GM23248 (cell line): ENCODE data around the gene HCN2. TPM values are rescaled to one million over a fixed set of nuclear protein-coding genes. Genes with fewer than 3 reads are reported as not detected.
A peak's percentile ranks its signal among the peaks of the same experiment; 100 is the strongest.

Experiments used
- DNase-seq: peaks from one replicate; pipeline ENCODE4 v3.0.0-alpha.2; 2015
- H2AFZ ChIP-seq: fragments of 200-600 bp; sonication (generic); 2 replicates; pipeline ENCODE4 v1.6.1; 2016; ENCODE audit warnings: antibody characterized with exemption
- H3F3A ChIP-seq: fragments of 200-600 bp; sonication (generic); 2 replicates; pipeline ENCODE4 v1.6.1; 2016; ENCODE audit warnings: mild to moderate bottlenecking, antibody characterized with exemption, mixed run types; ENCODE audit not compliant: insufficient read depth
- H3K27ac ChIP-seq: fragments of 200-600 bp; sonication (generic); 2 replicates; pipeline ENCODE4 v1.5.1; 2016; ENCODE audit warnings: mild to moderate bottlenecking
- H3K27me3 ChIP-seq: fragments of 200-600 bp; sonication (generic); replicated peaks from 2 replicates; pipeline ENCODE4 v1.6.1; 2016; ENCODE audit warnings: mild to moderate bottlenecking; ENCODE audit not compliant: insufficient read depth
- H3K36me3 ChIP-seq: fragments of 200-600 bp; sonication (generic); 2 replicates; pipeline ENCODE4 v1.6.1; 2016; ENCODE audit warnings: low read depth, mild to moderate bottlenecking
- H3K4me1 ChIP-seq: fragments of 200-600 bp; sonication (generic); 2 replicates; pipeline ENCODE4 v1.6.1; 2016; ENCODE audit warnings: mild to moderate bottlenecking; ENCODE audit not compliant: insufficient read depth
- H3K4me2 ChIP-seq: fragments of 200-600 bp; sonication (generic); one replicate; pipeline ENCODE4 v1.6.1; 2016; ENCODE audit warnings: mild to moderate bottlenecking; ENCODE audit not compliant: unreplicated experiment
- H3K4me3 ChIP-seq: fragments of 200-600 bp; sonication (generic); 2 replicates; pipeline ENCODE4 v1.5.1; 2016; ENCODE audit warnings: mild to moderate bottlenecking
- H3K79me2 ChIP-seq: fragments of 200-600 bp; sonication (generic); 2 replicates; pipeline ENCODE4 v1.6.1; 2016; ENCODE audit warnings: mild to moderate bottlenecking; ENCODE audit not compliant: insufficient read depth
- H3K9ac ChIP-seq: fragments of 200-600 bp; sonication (generic); 2 replicates; pipeline ENCODE4 v1.6.1; 2016; ENCODE audit warnings: mild to moderate bottlenecking
- H3K9me2 ChIP-seq: fragments of 200-600 bp; sonication (generic); 2 replicates; pipeline ENCODE4 v1.6.1; 2016; ENCODE audit warnings: mixed run types, mild to moderate bottlenecking, moderate library complexity; ENCODE audit not compliant: insufficient read depth
- H3K9me3 ChIP-seq: fragments of 200-600 bp; sonication (generic); one replicate; pipeline ENCODE4 v1.6.1; 2017; ENCODE audit warnings: low read depth
- H4K20me1 ChIP-seq: fragments of 200-600 bp; sonication (generic); 2 replicates; pipeline ENCODE4 v1.6.0; 2016; ENCODE audit not compliant: insufficient read depth
- EZH2 ChIP-seq: fragments of 200-600 bp; sonication (generic); IDR thresholded peaks from 2 replicates; pipeline ENCODE4 v1.6.1; 2018; ENCODE audit warnings: antibody characterized with exemption, mild to moderate bottlenecking; ENCODE audit not compliant: insufficient read depth, poor library complexity, severe bottlenecking
- EZH2phosphoT487 ChIP-seq: fragments of 200-600 bp; sonication (generic); IDR thresholded peaks from 2 replicates; pipeline ENCODE4 v1.6.1; 2018; ENCODE audit warnings: antibody characterized with exemption, moderate library complexity, mild to moderate bottlenecking, low read depth; ENCODE audit not compliant: insufficient read depth
- WGBS, 2 experiments: methylation state at CpG; one replicate each; pipeline ENCODE4 v1.1.6; 2015 to 2017; ENCODE audit warnings: low lambda C conversion rate in 2 of 2, low coverage in 1 of 2; ENCODE audit errors: missing lambda C conversion rate in 2 of 2; 5-methylcytosine and 5-hydroxymethylcytosine counted together
- in situ Hi-C: fragments of 300-500 bp; cut with MboI; formaldehyde crosslinking; loops from 2 replicates; pipeline ENCODE4 v1.15.0; 2020
- polyA plus RNA-seq: library from polyadenylated mRNA; unstranded; fragments of >200 nt; fragmentation: Nextera tagmentation; extraction: Ambion mirVana; gene quantifications from 2 replicates; pipeline ENCODE4 v1.2.1, GENCODE V29; 2016
- total RNA-seq: library from RNA; depleted of rRNA; stranded (reverse); fragments of >200 nt; shearing (Covaris generic); gene quantifications from 2 replicates; pipeline ENCODE4 v1.2.3, GENCODE V29; 2014

HCN2 gene
- total and polyA plus RNA-seq, 2 experiments from 2014 or later = 0.14 to 3.1 TPM

DNA sequence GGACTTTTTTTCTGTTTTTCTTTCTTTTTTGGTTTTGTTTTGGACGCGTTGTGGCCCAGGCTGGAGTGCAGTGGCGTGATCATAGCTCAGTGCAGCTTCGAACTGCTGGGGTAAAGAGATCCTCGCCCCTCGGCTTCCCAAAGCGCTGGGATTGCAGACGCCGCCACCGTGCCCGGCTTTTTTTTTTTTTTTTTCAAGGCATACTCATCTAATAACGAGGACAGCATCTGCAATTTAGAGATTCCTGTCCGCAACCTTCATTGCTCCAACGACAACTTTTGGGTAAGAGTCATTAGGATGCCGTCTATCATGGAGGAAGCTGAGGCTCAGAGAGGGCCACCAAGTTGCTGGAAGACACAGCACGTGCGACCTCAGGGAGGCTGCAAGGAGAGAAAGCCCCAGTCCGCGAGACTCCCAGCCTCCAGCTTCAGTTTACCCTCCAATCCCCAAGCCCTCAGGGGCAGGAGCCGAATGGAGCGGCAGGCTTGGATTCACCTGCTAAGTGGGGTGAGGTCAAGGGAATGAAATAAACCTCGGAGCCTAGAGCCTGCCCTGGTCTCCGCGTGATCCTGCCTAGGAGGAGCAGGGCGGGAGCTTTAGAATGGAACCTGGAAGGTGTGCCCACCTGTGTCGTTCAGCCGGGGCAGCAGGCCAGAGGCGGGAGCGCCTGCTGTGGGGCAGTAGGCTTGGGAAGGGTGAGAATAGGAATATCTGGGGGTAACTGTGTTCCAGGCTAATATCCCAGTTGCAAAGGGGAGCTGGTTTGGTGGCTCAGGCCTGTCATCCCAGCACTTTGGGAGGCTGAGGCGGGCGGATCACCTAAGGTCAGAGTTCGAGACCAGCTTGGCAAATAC lies 44.3 kb downstream of the HCN2 start:
- Histone ChIP-seq H3K4me2 (peak overlapping the region; percentile 83), H3K36me3 (peaks cover 3% of the 10 kb centered on the region; the same call in 1 of the 2 replicates), H4K20me1 (no peaks in the 10 kb centered on the region), H3F3A (peaks cover 6% of the 10 kb centered on the region; the same call in 1 of the 2 replicates), H2AFZ (peak overlapping the region; percentile 86), H3K9me2 (no peaks in the 10 kb centered on the region), H3K9ac (peak overlapping the region; percentile 79), H3K27me3 (no peaks in the 10 kb centered on the region), H3K4me1 (peaks cover 6% of the 10 kb centered on the region; the same call in 1 of the 2 replicates), H3K27ac (peak overlapping the region; percentile 71), H3K4me3 (peak overlapping the region; percentile 77), H3K79me2 (peaks cover 33% of the 10 kb centered on the region), H3K9me3 (no peaks in the 10 kb centered on the region)
- TF ChIP-seq EZH2phosphoT487 (no peak), EZH2 (no peak)
- in situ Hi-C loops = no loop called here
- DNase-seq = peak; percentile 63
- 22 to 23% methylated on average over 32 of the region's 32 CpGs for WGBS, 2 experiments

DNA sequence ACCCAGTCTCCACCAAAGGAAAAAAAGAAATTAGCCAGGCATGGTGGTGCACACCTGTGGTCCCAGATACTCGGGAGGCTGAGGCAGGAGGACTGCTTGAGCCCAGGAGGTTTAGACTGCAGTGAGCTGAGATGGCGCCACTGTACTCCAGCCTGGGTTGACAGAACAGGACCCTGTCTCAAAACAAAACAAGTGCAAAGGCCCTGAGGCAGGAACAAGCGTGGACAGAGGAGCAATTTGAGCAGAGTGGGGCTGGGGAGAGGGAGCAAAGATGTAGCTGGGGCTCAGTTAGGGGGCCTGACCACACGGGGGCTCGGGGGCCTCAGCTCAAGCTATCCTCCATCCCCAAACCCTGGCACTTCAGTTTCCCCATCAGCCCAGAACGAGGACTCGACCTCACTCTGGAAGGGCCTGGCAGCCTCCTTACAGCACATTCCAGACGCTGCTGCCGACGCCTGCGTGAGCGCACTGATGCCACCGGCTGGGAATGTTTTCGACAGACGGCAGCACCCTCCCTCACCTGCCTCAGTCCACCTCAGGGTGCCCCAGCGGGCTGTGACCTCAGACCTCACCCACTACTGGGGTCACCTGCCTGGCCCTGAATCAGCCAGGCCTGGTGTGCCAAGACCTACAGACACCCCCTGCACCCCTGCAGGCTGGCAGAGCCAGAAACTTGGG lies 45.4 kb downstream of the HCN2 start:
- Histone ChIP-seq H4K20me1 (no peaks in the 10 kb centered on the region), H3K79me2 (peaks cover 29% of the 10 kb centered on the region), H3K9me2 (no peaks in the 10 kb centered on the region), H3K9ac (no peak overlapping the region), H3K4me1 (peaks cover 6% of the 10 kb centered on the region; the same call in 1 of the 2 replicates), H3F3A (peaks cover 6% of the 10 kb centered on the region; the same call in 1 of the 2 replicates), H3K9me3 (no peaks in the 10 kb centered on the region), H3K27ac (no peak overlapping the region), H2AFZ (no peak overlapping the region), H3K36me3 (no peaks in the 10 kb centered on the region), H3K4me2 (no peak overlapping the region), H3K4me3 (no peak overlapping the region), H3K27me3 (no peaks in the 10 kb centered on the region)
- WGBS, 2 experiments = 81 to 85% methylated on average over 15 to 16 of the region's 16 CpGs
- in situ Hi-C loops = no loop called here
- no peak for DNase-seq
- TF ChIP-seq EZH2phosphoT487 (no peak), EZH2 (no peak)

DNA sequence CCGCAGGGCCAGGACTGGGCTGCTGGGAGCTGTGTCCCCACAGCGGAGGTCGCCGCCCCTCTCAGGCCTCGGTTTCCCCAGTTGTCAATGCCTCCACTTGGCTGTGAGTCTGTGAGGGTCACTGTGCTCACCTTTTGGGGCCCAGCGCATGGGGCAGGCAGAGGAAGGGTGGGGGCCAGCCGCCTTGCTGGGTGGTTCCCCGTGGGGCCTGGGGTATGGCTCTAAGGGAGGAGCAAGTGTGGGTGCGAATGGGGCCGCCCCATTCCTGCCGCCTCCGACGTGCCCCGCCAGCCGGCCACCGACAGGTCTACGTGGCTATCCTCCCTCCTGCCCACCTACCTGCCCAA lies 49.2 kb downstream of the HCN2 start:
- no peaks in the 10 kb centered on the region for H3K9me3 ChIP-seq
- H3K4me3 ChIP-seq = peak overlapping the region; percentile 68; the same call in 1 of the 2 replicates
- WGBS, 2 experiments = 53 to 70% methylated on average over 10 to 16 of the region's 17 CpGs
- no peaks in the 10 kb centered on the region for H3K36me3 ChIP-seq
- no peaks in the 10 kb centered on the region for H3K4me1 ChIP-seq
- in situ Hi-C loops = no loop called here
- no peaks in the 10 kb centered on the region for H3K9me2 ChIP-seq
- H3K9ac ChIP-seq = peak overlapping the region; percentile 65
- DNase-seq = no peak
- TF ChIP-seq EZH2 = no peak
- no peak for TF ChIP-seq EZH2phosphoT487
- peak overlapping the region; percentile 79 for H2AFZ ChIP-seq
- H3K79me2 ChIP-seq = peaks cover 11% of the 10 kb centered on the region
- no peak overlapping the region for H3K27ac ChIP-seq
- H4K20me1 ChIP-seq = no peaks in the 10 kb centered on the region
- H3K4me2 ChIP-seq = peak overlapping the region; percentile 91
- no peaks in the 10 kb centered on the region for H3F3A ChIP-seq
- no peaks in the 10 kb centered on the region for H3K27me3 ChIP-seq

DNA sequence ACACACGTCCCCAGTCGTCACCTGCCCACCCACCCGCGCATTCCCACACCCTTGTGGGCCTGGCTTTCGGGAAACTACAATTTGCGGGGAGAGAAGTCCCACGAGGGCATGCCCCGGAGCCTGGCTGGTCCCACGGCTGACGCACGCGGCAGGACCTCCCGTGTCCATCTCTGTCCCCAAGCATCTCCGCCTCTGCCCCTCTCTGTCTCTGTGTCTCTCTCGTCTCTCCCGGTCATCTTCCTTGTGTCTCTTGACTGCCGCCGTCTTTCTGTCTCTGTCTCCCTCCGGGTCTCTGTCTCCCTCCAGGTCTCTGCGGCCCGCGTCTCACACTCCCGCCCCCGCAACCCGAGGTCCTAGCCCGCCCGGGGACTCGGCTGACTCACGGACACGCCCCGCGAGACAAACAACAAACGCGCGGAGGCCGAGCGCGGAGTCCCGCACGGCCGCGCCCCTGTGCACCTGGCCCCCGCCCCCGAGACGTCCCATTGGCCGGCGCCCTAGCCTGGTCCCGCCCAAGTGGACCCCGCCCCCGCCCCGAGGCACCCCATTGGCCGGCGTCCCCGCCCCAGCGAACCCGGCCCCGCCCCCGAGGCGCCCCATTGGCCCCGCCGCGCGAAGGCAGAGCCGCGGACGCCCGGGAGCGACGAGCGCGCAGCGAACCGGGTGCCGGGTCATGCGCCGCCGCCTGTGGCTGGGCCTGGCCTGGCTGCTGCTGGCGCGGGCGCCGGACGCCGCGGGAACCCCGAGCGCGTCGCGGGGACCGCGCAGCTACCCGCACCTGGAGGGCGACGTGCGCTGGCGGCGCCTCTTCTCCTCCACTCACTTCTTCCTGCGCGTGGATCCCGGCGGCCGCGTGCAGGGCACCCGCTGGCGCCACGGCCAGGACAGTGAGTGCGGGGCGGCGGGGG lies 49.8 kb downstream of the HCN2 start, which contains the start of gene FGF22:
FGF22 (plus strand) TSS at position 627 of the 908 bp plus-strand sequence; CDS start at position 674, 47 bp downstream.
- Histone ChIP-seq H3K27me3 (no peaks in the 10 kb centered on the region), H3K36me3 (no peaks in the 10 kb centered on the region), H3K4me2 (peak within 1 kb of the TSS; percentile 91), H3K79me2 (peaks cover 6% of the 10 kb centered on the region; the same call in 1 of the 2 replicates), H3K27ac (no peak within 1 kb of the TSS), H2AFZ (peak within 1 kb of the TSS; percentile 79), H3K9ac (peak within 1 kb of the TSS; percentile 65), H4K20me1 (no peaks in the 10 kb centered on the region), H3F3A (no peaks in the 10 kb centered on the region), H3K9me3 (no peaks in the 10 kb centered on the region), H3K9me2 (no peaks in the 10 kb centered on the region), H3K4me3 (peak within 1 kb of the TSS; percentile 68), H3K4me1 (no peaks in the 10 kb centered on the region)
- no peak for TF ChIP-seq EZH2phosphoT487
- no peak for TF ChIP-seq EZH2
- 7 to 13% methylated on average over 31 to 105 of the region's 109 CpGs for WGBS, 2 experiments
- peak; percentile 96 for DNase-seq
- in situ Hi-C loops = no loop called here
